ENCODE measurements around the gene F12.
A peak's percentile ranks its signal among the peaks of the same experiment; 100 is the strongest.
"Not testable (repeated sequence)": the region's sequence is repeated elsewhere in the genome, so short reads cannot be mapped to it uniquely, and the experiment has no call there.

Gene F12

GRCh38 chr5:177385720-177386119, 23.6 kb downstream of the F12 start:
- no peak for DNase-seq

- DNase-seq: no peak
Observed at GRCh38 chr5:177384134-177384533, 25.2 kb downstream of the F12 start, which contains the start of gene SLC34A1. TSS of gene SLC34A1 (plus strand) at chr5:177384434. CDS start at chr5:177385742, 1,308 bp downstream.

GRCh38 chr5:177383181-177383580, 26.2 kb downstream of the F12 start:
- no peak for DNase-seq

- DNase-seq: no peak
Observed at GRCh38 chr5:177382423-177383029, 26.8 kb downstream of the F12 start.

- DNase-seq: no peak
Observed at GRCh38 chr5:177380805-177381126, 28.6 kb downstream of the F12 start.

- no peak for DNase-seq
Observed at GRCh38 chr5:177378884-177379883, 30.2 kb downstream of the F12 start.

- no peak for DNase-seq
Observed at GRCh38 chr5:177377851-177378776, 31.2 kb downstream of the F12 start.

GRCh38 chr5:177376107-177376506, 33.3 kb downstream of the F12 start:
- no peak for DNase-seq

- DNase-seq: not testable (repeated sequence)
Observed at GRCh38 chr5:177375516-177375915, 33.8 kb downstream of the F12 start.

- no peak for DNase-seq
Observed at GRCh38 chr5:177374211-177374610, 35.2 kb downstream of the F12 start.

GRCh38 chr5:177373806-177374205, 35.6 kb downstream of the F12 start:
- DNase-seq: no peak

- DNase-seq: no peak
Observed at GRCh38 chr5:177372910-177373309, 36.5 kb downstream of the F12 start.

GRCh38 chr5:177372034-177372896, 37.1 kb downstream of the F12 start:
- no peak for DNase-seq

- no peak for DNase-seq
Observed at GRCh38 chr5:177371120-177372033, 38.0 kb downstream of the F12 start.

- peak; percentile 56 for DNase-seq
Observed at GRCh38 chr5:177370488-177371119, 38.8 kb downstream of the F12 start.

GRCh38 chr5:177369645-177370440, 39.5 kb downstream of the F12 start:
- no peak for DNase-seq

- no peak for DNase-seq
Observed at GRCh38 chr5:177368869-177369644, 40.3 kb downstream of the F12 start.

GRCh38 chr5:177367981-177368868, 41.1 kb downstream of the F12 start:
- no peak for DNase-seq
